ENCODE data around the gene PPP2R2C.

The PPP2R2C gene

GRCh38 chr4:6439120-6439762, 33.2 kb downstream of the PPP2R2C start:
- no peak for TF ChIP-seq CTCF (IDR thresholded peaks at IDR 0.05)
- Histone ChIP-seq H3K4me3 (no peak overlapping the region), H3K27ac (no peak overlapping the region)
- no peak for DNase-seq (ENCODE audit: low spot score)

GRCh38 chr4:6437826-6438238, 34.6 kb downstream of the PPP2R2C start:
- Histone ChIP-seq H3K27ac (no peak overlapping the region), H3K4me3 (no peak overlapping the region)
- no peak for DNase-seq (ENCODE audit: low spot score)
- TF ChIP-seq CTCF (IDR thresholded peaks at IDR 0.05), result no peak

- DNase-seq (ENCODE audit: low spot score), result no peak
- no peak overlapping the region for H3K27ac ChIP-seq
- H3K4me3 ChIP-seq, result no peak overlapping the region
- TF ChIP-seq CTCF (IDR thresholded peaks at IDR 0.05), result no peak
These were observed 37.4 kb downstream of the PPP2R2C start for GRCh38 chr4:6435010-6435409.

GRCh38 chr4:6430927-6431326, 41.5 kb downstream of the PPP2R2C start:
- no peak overlapping the region for H3K4me3 ChIP-seq
- no peak overlapping the region for H3K27ac ChIP-seq
- DNase-seq (ENCODE audit: low spot score), result no peak
- TF ChIP-seq CTCF (IDR thresholded peaks at IDR 0.05), result no peak

- TF ChIP-seq CTCF (IDR thresholded peaks at IDR 0.05), result no peak
- Histone ChIP-seq H3K4me3 (no peak overlapping the region), H3K27ac (no peak overlapping the region)
- DNase-seq (ENCODE audit: low spot score), result no peak
These were observed 44.8 kb downstream of the PPP2R2C start for GRCh38 chr4:6427439-6428090.

GRCh38 chr4:6426571-6427438, 45.6 kb downstream of the PPP2R2C start:
- Histone ChIP-seq H3K27ac (no peak overlapping the region), H3K4me3 (no peak overlapping the region)
- DNase-seq (ENCODE audit: low spot score), result no peak
- TF ChIP-seq CTCF (IDR thresholded peaks at IDR 0.05), result no peak
